ENCODE data around the gene ZNF362. TPM values are rescaled to one million over a fixed set of nuclear protein-coding genes. Genes with fewer than 3 reads are reported as not detected.
A peak's percentile ranks its signal among the peaks of the same experiment; 100 is the strongest.

Gene ZNF362
- total and polyA plus RNA-seq, 2 experiments from 2014 or later, result 9.7 to 26.0 TPM

DNA sequence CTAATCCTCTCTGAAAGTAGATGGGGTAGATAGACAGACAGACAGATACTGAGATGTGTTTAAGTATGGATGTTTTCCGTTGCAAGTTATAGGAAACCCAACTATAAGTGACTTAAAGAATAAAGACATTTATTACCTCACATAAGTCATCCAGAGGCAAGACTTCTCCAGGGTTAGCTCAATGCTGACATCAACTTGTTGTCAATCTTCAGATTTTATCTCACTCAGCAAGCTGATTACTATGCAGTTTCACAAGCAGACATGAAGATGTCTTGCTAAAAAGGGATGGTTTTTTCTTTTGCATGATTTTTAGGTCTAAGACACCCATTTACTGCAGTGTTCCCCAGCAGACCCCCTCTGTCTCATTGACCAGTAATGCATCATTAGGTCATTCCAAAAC is 30.7 kb upstream of the ZNF362 start:
- Histone ChIP-seq H3K9ac (no peak overlapping the region), H3K4me1 (ENCODE audit: insufficient read depth) (0 out of 2 replicates have a peak, but pooled peaks cover 7% of the 10 kb centered on the region), H4K20me1 (ENCODE audit: insufficient read depth) (no peaks in the 10 kb centered on the region), H3F3A (ENCODE audit: insufficient read depth) (peaks cover 4% of the 10 kb centered on the region; the same call in 1 of the 2 replicates), H3K4me3 (no peak overlapping the region), H3K9me2 (ENCODE audit: insufficient read depth) (no peaks in the 10 kb centered on the region), H3K4me2 (ENCODE audit: unreplicated experiment) (no peak overlapping the region), H3K27ac (no peak overlapping the region), H2AFZ (no peak overlapping the region), H3K27me3 (replicated peaks; ENCODE audit: insufficient read depth) (0 out of 2 replicates have a peak, but pooled peaks cover 4% of the 10 kb centered on the region), H3K36me3 (ENCODE audit: low read depth) (no peaks in the 10 kb centered on the region), H3K9me3 (ENCODE audit: low read depth) (no peaks in the 10 kb centered on the region), H3K79me2 (ENCODE audit: insufficient read depth) (no peaks in the 10 kb centered on the region)
- WGBS, 2 experiments (ENCODE audit: low coverage in 1 of 2, low lambda C conversion rate in 2 of 2, missing lambda C conversion rate in 2 of 2), result 39 to 40% methylated on average over 1 of the region's 1 CpG
- in situ Hi-C loops (cut with MboI), result no loop called here
- no peak for TF ChIP-seq EZH2phosphoT487 (IDR thresholded peaks at IDR 0.05; ENCODE audit: insufficient read depth, low read depth)
- TF ChIP-seq EZH2 (IDR thresholded peaks at IDR 0.05; ENCODE audit: insufficient read depth, poor library complexity, severe bottlenecking), result no peak
- no peak for DNase-seq

DNA sequence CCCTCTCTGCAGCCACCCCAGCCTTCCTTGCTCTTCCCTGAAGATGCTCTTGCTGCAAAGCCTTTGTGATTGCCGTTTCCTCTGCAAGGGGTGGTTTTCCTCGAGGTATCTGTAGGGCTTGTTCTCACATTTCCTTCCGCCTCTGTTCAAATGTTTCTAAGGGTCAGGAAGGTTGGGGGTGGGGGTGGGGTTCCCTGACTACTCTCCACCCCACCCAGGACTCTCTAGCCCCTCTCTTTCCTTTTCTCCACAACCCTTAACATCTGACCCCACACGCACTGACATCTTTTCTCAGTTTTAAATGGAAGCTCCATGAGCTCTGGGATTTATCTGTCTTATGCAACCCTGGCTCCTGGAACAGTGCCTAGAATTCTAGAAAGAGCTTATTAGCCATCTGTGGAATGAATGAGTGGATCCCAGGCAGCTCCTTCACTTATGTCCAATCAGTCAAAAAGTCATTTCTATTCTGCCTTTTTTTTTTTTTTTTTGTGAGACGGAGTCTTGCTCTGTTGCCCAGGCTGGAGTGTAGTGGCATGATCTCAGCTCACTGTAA is 27.3 kb upstream of the ZNF362 start:
- no peaks in the 10 kb centered on the region for H3F3A ChIP-seq (ENCODE audit: insufficient read depth)
- no peak overlapping the region for H2AFZ ChIP-seq
- H3K9me3 ChIP-seq (ENCODE audit: low read depth), result no peaks in the 10 kb centered on the region
- TF ChIP-seq EZH2phosphoT487 (IDR thresholded peaks at IDR 0.05; ENCODE audit: insufficient read depth, low read depth) (no peak), EZH2 (IDR thresholded peaks at IDR 0.05; ENCODE audit: insufficient read depth, poor library complexity, severe bottlenecking) (no peak)
- H3K4me2 ChIP-seq (ENCODE audit: unreplicated experiment), result no peak overlapping the region
- no peak overlapping the region for H3K4me3 ChIP-seq
- peak; percentile 91 for DNase-seq
- in situ Hi-C loops (cut with MboI), result no loop called here
- no peaks in the 10 kb centered on the region for H4K20me1 ChIP-seq (ENCODE audit: insufficient read depth)
- H3K36me3 ChIP-seq (ENCODE audit: low read depth), result no peaks in the 10 kb centered on the region
- no peaks in the 10 kb centered on the region for H3K4me1 ChIP-seq (ENCODE audit: insufficient read depth)
- no peaks in the 10 kb centered on the region for H3K79me2 ChIP-seq (ENCODE audit: insufficient read depth)
- no peaks in the 10 kb centered on the region for H3K9me2 ChIP-seq (ENCODE audit: insufficient read depth)
- H3K9ac ChIP-seq, result no peak overlapping the region
- no peak overlapping the region for H3K27ac ChIP-seq
- 0 out of 2 replicates have a peak, but pooled peaks cover 4% of the 10 kb centered on the region for H3K27me3 ChIP-seq (replicated peaks; ENCODE audit: insufficient read depth)
- 14 to 22% methylated on average over 5 of the region's 5 CpGs for WGBS, 2 experiments (ENCODE audit: low coverage in 1 of 2, low lambda C conversion rate in 2 of 2, missing lambda C conversion rate in 2 of 2)

DNA sequence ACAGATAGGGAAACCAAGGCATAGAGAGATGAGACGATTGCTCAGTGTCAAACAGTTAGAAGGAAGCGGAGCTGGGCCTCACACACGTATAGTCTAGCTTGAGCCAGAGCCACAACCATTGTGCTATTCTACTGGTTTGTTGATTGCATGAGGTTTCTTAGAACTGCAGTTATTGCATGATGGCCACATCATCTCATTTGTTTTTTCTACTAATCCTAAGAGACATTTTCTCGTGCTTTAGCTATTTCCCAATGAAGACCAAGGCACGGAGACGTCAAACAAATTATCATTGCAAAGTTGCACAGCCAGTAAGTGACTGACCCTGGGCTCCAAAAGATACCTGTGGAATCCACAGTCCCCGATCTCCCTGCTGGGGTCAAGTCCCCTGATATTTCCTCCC is 25.1 kb upstream of the ZNF362 start:
- no peaks in the 10 kb centered on the region for H4K20me1 ChIP-seq (ENCODE audit: insufficient read depth)
- H3K27ac ChIP-seq, result no peak overlapping the region
- in situ Hi-C loops (cut with MboI), result no loop called here
- 0 out of 2 replicates have a peak, but pooled peaks cover 4% of the 10 kb centered on the region for H3K27me3 ChIP-seq (replicated peaks; ENCODE audit: insufficient read depth)
- no peaks in the 10 kb centered on the region for H3F3A ChIP-seq (ENCODE audit: insufficient read depth)
- H2AFZ ChIP-seq, result no peak overlapping the region
- DNase-seq, result no peak
- no peak overlapping the region for H3K4me2 ChIP-seq (ENCODE audit: unreplicated experiment)
- no peaks in the 10 kb centered on the region for H3K9me3 ChIP-seq (ENCODE audit: low read depth)
- H3K36me3 ChIP-seq (ENCODE audit: low read depth), result no peaks in the 10 kb centered on the region
- H3K79me2 ChIP-seq (ENCODE audit: insufficient read depth), result no peaks in the 10 kb centered on the region
- H3K4me1 ChIP-seq (ENCODE audit: insufficient read depth), result no peaks in the 10 kb centered on the region
- H3K9me2 ChIP-seq (ENCODE audit: insufficient read depth), result no peaks in the 10 kb centered on the region
- no peak overlapping the region for H3K4me3 ChIP-seq
- WGBS, 2 experiments (ENCODE audit: low coverage in 1 of 2, low lambda C conversion rate in 2 of 2, missing lambda C conversion rate in 2 of 2), result 78 to 79% methylated on average over 7 of the region's 7 CpGs
- TF ChIP-seq EZH2phosphoT487 (IDR thresholded peaks at IDR 0.05; ENCODE audit: insufficient read depth, low read depth), result no peak
- TF ChIP-seq EZH2 (IDR thresholded peaks at IDR 0.05; ENCODE audit: insufficient read depth, poor library complexity, severe bottlenecking), result no peak
- no peak overlapping the region for H3K9ac ChIP-seq

DNA sequence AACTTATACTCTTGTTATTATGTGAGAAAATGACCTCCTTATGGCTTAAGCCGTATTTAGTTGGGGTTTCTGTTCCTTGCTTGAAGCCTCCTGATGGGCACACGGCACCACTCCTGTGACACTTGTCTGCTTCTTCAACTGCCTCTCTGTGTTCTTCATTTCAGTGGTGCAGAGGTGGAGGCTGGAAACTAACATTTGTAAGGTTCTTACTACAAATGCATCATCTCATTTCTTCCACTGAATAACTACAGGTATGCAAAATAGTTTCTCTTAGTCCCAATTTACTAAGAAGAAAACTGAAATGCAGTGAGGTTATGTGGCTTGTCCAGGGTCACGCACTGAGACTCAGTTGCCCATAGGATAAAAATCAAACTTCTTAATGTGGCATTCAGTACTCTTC is 23.6 kb upstream of the ZNF362 start:
- Histone ChIP-seq H3F3A (ENCODE audit: insufficient read depth) (no peaks in the 10 kb centered on the region), H4K20me1 (ENCODE audit: insufficient read depth) (no peaks in the 10 kb centered on the region), H3K9me2 (ENCODE audit: insufficient read depth) (no peaks in the 10 kb centered on the region), H3K4me3 (no peak overlapping the region), H3K4me1 (ENCODE audit: insufficient read depth) (no peaks in the 10 kb centered on the region), H3K27ac (no peak overlapping the region), H3K36me3 (ENCODE audit: low read depth) (no peaks in the 10 kb centered on the region), H3K79me2 (ENCODE audit: insufficient read depth) (no peaks in the 10 kb centered on the region), H3K4me2 (ENCODE audit: unreplicated experiment) (no peak overlapping the region), H3K9me3 (ENCODE audit: low read depth) (no peaks in the 10 kb centered on the region), H3K27me3 (replicated peaks; ENCODE audit: insufficient read depth) (no peaks in the 10 kb centered on the region), H2AFZ (no peak overlapping the region), H3K9ac (no peak overlapping the region)
- no peak for DNase-seq
- 53 to 69% methylated on average over 3 of the region's 3 CpGs for WGBS, 2 experiments (ENCODE audit: low coverage in 1 of 2, low lambda C conversion rate in 2 of 2, missing lambda C conversion rate in 2 of 2)
- in situ Hi-C loops (cut with MboI), result no loop called here
- TF ChIP-seq EZH2 (IDR thresholded peaks at IDR 0.05; ENCODE audit: insufficient read depth, poor library complexity, severe bottlenecking) (no peak), EZH2phosphoT487 (IDR thresholded peaks at IDR 0.05; ENCODE audit: insufficient read depth, low read depth) (no peak)
